H1 (cell line): ENCODE measurements around the gene SRRM5.

Experiments used
- CEBPB ChIP-seq: IDR thresholded peaks from 2 replicates; pipeline ENCODE4 v1.6.1; 2012; ENCODE audit warnings: low read depth, low read length
- CHD2 ChIP-seq: IDR thresholded peaks from 2 replicates; pipeline ENCODE4 v1.6.1; 2012; ENCODE audit warnings: low read length, improper control_type of control experiment
- CTCF ChIP-seq, 3 experiments: IDR thresholded peaks; 1 replicate in 2 of 3; 2 replicates in 1 of 3; pipeline versions ENCODE4 v1.5.1 to v1.6.1; 2011; ENCODE audit warnings: low read length in 3 of 3, mild to moderate bottlenecking in 3 of 3, inconsistent platforms in 2 of 3, low read depth in 1 of 3, moderate library complexity in 1 of 3; ENCODE audit not compliant: insufficient read depth in 1 of 3; ENCODE audit errors: control extremely low read depth in 1 of 3
- EGR1 ChIP-seq: IDR thresholded peaks from 2 replicates; pipeline ENCODE4 v1.6.1; 2011; ENCODE audit warnings: low read depth, low read length, borderline replicate concordance
- EP300 ChIP-seq, 2 experiments: IDR thresholded peaks; 1 replicate in 1 of 2; 2 replicates in 1 of 2; pipeline ENCODE4 v1.6.1; 2011 to 2012; ENCODE audit warnings: low read depth in 2 of 2, low read length in 2 of 2, mild to moderate bottlenecking in 2 of 2, borderline replicate concordance in 1 of 2, inconsistent platforms in 1 of 2, moderate library complexity in 1 of 2
- FOSL1 ChIP-seq: IDR thresholded peaks from 2 replicates; pipeline ENCODE4 v1.6.1; 2011; ENCODE audit warnings: mild to moderate bottlenecking, low read depth, low read length, moderate library complexity; ENCODE audit not compliant: insufficient read depth
- KDM1A ChIP-seq: fragments of 200-600, 300-600 bp; sonication (generic); IDR thresholded peaks from 2 replicates; pipeline ENCODE4 v1.7.1; 2016; ENCODE audit warnings: mild to moderate bottlenecking, low read length, borderline replicate concordance
- POLR2A ChIP-seq, 2 experiments: IDR thresholded peaks; 1 replicate in 1 of 2; 2 replicates in 1 of 2; pipeline ENCODE4 v1.6.1; 2011; ENCODE audit warnings: low read depth in 2 of 2, low read length in 2 of 2, mild to moderate bottlenecking in 2 of 2; ENCODE audit errors: control extremely low read depth in 1 of 2
- RAD21 ChIP-seq, 2 experiments: IDR thresholded peaks in 1 of 2; conservative IDR thresholded peaks in 1 of 2; 2 replicates each; pipeline ENCODE4 v1.6.1; 2011; ENCODE audit warnings: low read depth in 2 of 2, low read length in 2 of 2, improper control_type of control experiment in 1 of 2, inconsistent platforms in 1 of 2, mild to moderate bottlenecking in 1 of 2, moderate library complexity in 1 of 2
- SP1 ChIP-seq: IDR thresholded peaks from 2 replicates; pipeline ENCODE4 v1.6.1; 2011; ENCODE audit warnings: low read depth, low read length
- TCF12 ChIP-seq: IDR thresholded peaks from 2 replicates; pipeline ENCODE4 v1.6.1; 2011; ENCODE audit warnings: low read depth, mild to moderate bottlenecking, low read length

GRCh38 chr19:43575955-43576878, 35.7 kb upstream of the SRRM5 start:
- no peak for TF ChIP-seq POLR2A (IDR thresholded peaks at IDR 0.05; ENCODE audit: control extremely low read depth in 1 of 2, low read depth in 2 of 2, low read length in 2 of 2)
- TF ChIP-seq RAD21 (IDR thresholded peaks at IDR 0.05 in 1 of 2, conservative IDR thresholded peaks at IDR 0.05 in 1 of 2; ENCODE audit: low read depth in 2 of 2, low read length in 2 of 2): no peak
- no peak for TF ChIP-seq FOSL1
- TF ChIP-seq CHD2: no peak
- no peak for TF ChIP-seq CTCF (IDR thresholded peaks at IDR 0.05; ENCODE audit: control extremely low read depth in 1 of 3, insufficient read depth in 1 of 3, low read depth in 1 of 3, low read length in 3 of 3)
- TF ChIP-seq TCF12: no peak
- TF ChIP-seq EGR1: no peak
- TF ChIP-seq CEBPB: no peak
- TF ChIP-seq SP1: no peak
- TF ChIP-seq KDM1A: no peak
- TF ChIP-seq EP300 (IDR thresholded peaks at IDR 0.05; ENCODE audit: borderline replicate concordance in 1 of 2, low read depth in 2 of 2, low read length in 2 of 2): no peak
